SU-DHL-6 (cell line): ENCODE results near the gene CRYGD.

ENCODE experiments used
- H2AFZ ChIP-seq: fragments of 200-600 bp; sonication (generic); 2 replicates; pipeline ENCODE4 v1.6.1; 2014; ENCODE audit warnings: low read depth, mild to moderate bottlenecking, moderate library complexity, mixed read lengths, antibody characterized with exemption, low read length; ENCODE audit not compliant: severe bottlenecking
- H3F3A ChIP-seq: fragments of 200-600 bp; shearing (Covaris generic); 2 replicates; pipeline ENCODE4 v1.6.0; 2016; ENCODE audit warnings: antibody characterized with exemption, mild to moderate bottlenecking; ENCODE audit not compliant: insufficient read depth
- H3K27ac ChIP-seq: fragments of 200-600 bp; sonication (generic); 2 replicates; pipeline ENCODE4 v1.5.1; 2016; ENCODE audit warnings: low read depth, mild to moderate bottlenecking, low read length, moderate library complexity, mixed read lengths
- H3K27me3 ChIP-seq: fragments of 200-600 bp; sonication (generic), shearing (Covaris generic); 2 replicates; pipeline ENCODE4 v1.6.0; 2014; ENCODE audit warnings: mild to moderate bottlenecking, low read length
- H3K36me3 ChIP-seq: fragments of 200-600 bp; sonication (generic); 2 replicates; pipeline ENCODE4 v1.6.1; 2014; ENCODE audit warnings: mild to moderate bottlenecking, low read length, mixed read lengths
- H3K4me2 ChIP-seq: fragments of 300-600, 200-600 bp; shearing (Covaris generic), sonication (generic); 2 replicates; pipeline ENCODE4 v1.6.0; 2014; ENCODE audit warnings: low read length, low read depth, mild to moderate bottlenecking; ENCODE audit not compliant: poor library complexity, severe bottlenecking
- H3K4me3 ChIP-seq: fragments of 200-600 bp; sonication (generic); 2 replicates; pipeline ENCODE4 v1.5.1; 2014; ENCODE audit warnings: antibody characterized with exemption, low read length, mild to moderate bottlenecking, mixed read lengths; ENCODE audit not compliant: insufficient read depth, poor library complexity, severe bottlenecking
- H3K79me2 ChIP-seq: fragments of 200-600 bp; sonication (generic); 2 replicates; pipeline ENCODE4 v1.6.1; 2014; ENCODE audit warnings: mild to moderate bottlenecking, low read length, moderate library complexity; ENCODE audit not compliant: insufficient read depth
- H3K9ac ChIP-seq: fragments of 200-600 bp; sonication (generic); 2 replicates; pipeline ENCODE4 v1.7.0; 2014; ENCODE audit warnings: mild to moderate bottlenecking, low read length
- H3K9me2 ChIP-seq: fragments of 200-600 bp; sonication (generic); replicated peaks from 2 replicates; pipeline ENCODE4 v1.6.1; 2014; ENCODE audit warnings: low read length; ENCODE audit not compliant: insufficient read depth
- H3K9me3 ChIP-seq: fragments of 200-600 bp; sonication (generic); 2 replicates; pipeline ENCODE4 v1.6.1; 2014; ENCODE audit warnings: low read length, mixed read lengths; ENCODE audit not compliant: insufficient read depth
- H4K20me1 ChIP-seq: fragments of 200-600 bp; sonication (generic); 2 replicates; pipeline ENCODE4 v1.6.1; 2014; ENCODE audit warnings: low read depth, mild to moderate bottlenecking, antibody characterized with exemption, low read length, moderate library complexity, mixed read lengths
- CTCF ChIP-seq: fragments of 200-600 bp; sonication (generic); IDR thresholded peaks from one replicate; pipeline ENCODE4 v1.5.1; 2017; ENCODE audit warnings: antibody characterized with exemption, mild to moderate bottlenecking, low read length, moderate library complexity; ENCODE audit not compliant: insufficient read depth, poor library complexity, severe bottlenecking
- EZH2phosphoT487 ChIP-seq: fragments of 200-600 bp; sonication (generic), shearing (Covaris generic); conservative IDR thresholded peaks from 2 replicates; pipeline ENCODE4 v1.6.1; 2018; ENCODE audit warnings: mild to moderate bottlenecking, antibody characterized with exemption, low read length, moderate library complexity, mixed read lengths

The CRYGD gene

GRCh38 chr2:208128136-208128535, 3.8 kb upstream of the CRYGD start:
- H3K9ac ChIP-seq = no peak overlapping the region
- TF ChIP-seq EZH2phosphoT487 (no peak), CTCF (no peak)
- H3K36me3 ChIP-seq = no peaks in the 10 kb centered on the region
- no peak overlapping the region for H3K27ac ChIP-seq
- no peak overlapping the region for H3K4me2 ChIP-seq
- H2AFZ ChIP-seq = no peak overlapping the region
- H3K79me2 ChIP-seq = no peaks in the 10 kb centered on the region
- no peaks in the 10 kb centered on the region for H3F3A ChIP-seq
- H4K20me1 ChIP-seq = no peaks in the 10 kb centered on the region
- no peaks in the 10 kb centered on the region for H3K9me2 ChIP-seq
- H3K27me3 ChIP-seq = no peaks in the 10 kb centered on the region
- H3K4me3 ChIP-seq = no peak overlapping the region
- H3K9me3 ChIP-seq = no peaks in the 10 kb centered on the region

GRCh38 chr2:208127090-208127489, 2.8 kb upstream of the CRYGD start:
- no peak for TF ChIP-seq EZH2phosphoT487
- TF ChIP-seq CTCF = no peak
- H3K9ac ChIP-seq = no peak overlapping the region
- H4K20me1 ChIP-seq = no peaks in the 10 kb centered on the region
- H3K4me3 ChIP-seq = no peak overlapping the region
- no peaks in the 10 kb centered on the region for H3K36me3 ChIP-seq
- no peaks in the 10 kb centered on the region for H3K9me3 ChIP-seq
- H3F3A ChIP-seq = no peaks in the 10 kb centered on the region
- no peak overlapping the region for H3K27ac ChIP-seq
- no peaks in the 10 kb centered on the region for H3K27me3 ChIP-seq
- no peaks in the 10 kb centered on the region for H3K9me2 ChIP-seq
- H3K4me2 ChIP-seq = no peak overlapping the region
- H2AFZ ChIP-seq = no peak overlapping the region
- H3K79me2 ChIP-seq = no peaks in the 10 kb centered on the region

- no peaks in the 10 kb centered on the region for H4K20me1 ChIP-seq
Measured at GRCh38 chr2:208125251-208125650, 927 bp upstream of the CRYGD start.

More at GRCh38 chr2:208125251-208125650, 927 bp upstream of the CRYGD start:
- no peaks in the 10 kb centered on the region for H3K9me3 ChIP-seq
- H3K79me2 ChIP-seq = no peaks in the 10 kb centered on the region
- H3K27ac ChIP-seq = no peak overlapping the region
- no peak overlapping the region for H3K4me2 ChIP-seq
- no peaks in the 10 kb centered on the region for H3K36me3 ChIP-seq
- H3K4me3 ChIP-seq = no peak overlapping the region
- H3K9ac ChIP-seq = no peak overlapping the region
- no peak for TF ChIP-seq CTCF
- TF ChIP-seq EZH2phosphoT487 = no peak
- no peaks in the 10 kb centered on the region for H3F3A ChIP-seq
- no peaks in the 10 kb centered on the region for H3K27me3 ChIP-seq
- no peaks in the 10 kb centered on the region for H3K9me2 ChIP-seq
- H2AFZ ChIP-seq = no peak overlapping the region
